T-cell (primary cell): Measurements from ENCODE around the gene MAPK8IP1. TPM values are rescaled to one million over a fixed set of nuclear protein-coding genes. Genes with fewer than 3 reads are reported as not detected.

Experiments used
- ATAC-seq, 4 experiments: fragments of 200-7000 bp in 3 of 4; fragments of 150-1000 bp in 1 of 4; cut with Tn5 transposase; replicated peaks in 1 of 4; 1 replicate in 3 of 4; 2 replicates in 1 of 4; pipeline ENCODE4 v1.10.0; 2021; ENCODE audit warnings: moderate library complexity in 3 of 4, mild to moderate bottlenecking in 2 of 4, moderate number of reproducible peaks in 1 of 4
- CTCF ChIA-PET, 2 donors: fragments of 300-600 bp; sonication (Branson Sonifier 250); formaldehyde crosslinking; loops; one replicate each; lab custom pipeline; 2022; ENCODE audit warnings: antibody characterized with exemption in 2 of 2; lab: Charles Lee
- POLR2A ChIA-PET, 2 donors: fragments of 300-600 bp; sonication (Branson Sonifier 250); formaldehyde crosslinking; loops; one replicate each; lab custom pipeline; 2022; ENCODE audit warnings: antibody characterized with exemption in 2 of 2; lab: Charles Lee
- DNase-seq, 35 experiments: peaks; one replicate each; pipeline versions ENCODE4 v3.0.0 to v3.0.0-alpha.2; 2013 to 2023
- H3K27ac ChIP-seq: one replicate; pipeline ENCODE4 v1.5.1; 2013; ENCODE audit warnings: low read length
- H3K27me3 ChIP-seq, 2 experiments: replicated peaks in 1 of 2; 1 replicate in 1 of 2; 2 replicates in 1 of 2; pipeline versions ENCODE4 v1.6.1 to v1.7.0; 2013; ENCODE audit warnings: low read length in 1 of 2, mixed read lengths in 1 of 2; ENCODE audit not compliant: control insufficient read depth in 2 of 2, insufficient read depth in 2 of 2; ENCODE audit errors: extremely low read depth in 1 of 2
- H3K36me3 ChIP-seq, 2 donors: 1 replicate in 1 of 2; 2 replicates in 1 of 2; pipeline versions ENCODE4 v1.6.1 to v1.7.0; 2013; ENCODE audit warnings: low read length in 1 of 2; ENCODE audit not compliant: control insufficient read depth in 2 of 2, insufficient read depth in 1 of 2; ENCODE audit errors: extremely low read depth in 1 of 2
- H3K4me1 ChIP-seq, 2 experiments: 1 replicate in 1 of 2; 2 replicates in 1 of 2; pipeline versions ENCODE4 v1.6.1 to v1.7.0; 2013; ENCODE audit warnings: low read length in 2 of 2, mixed read lengths in 1 of 2; ENCODE audit not compliant: insufficient read depth in 2 of 2, control insufficient read depth in 1 of 2; ENCODE audit errors: extremely low read depth in 1 of 2
- H3K4me3 ChIP-seq, 2 donors: 1 replicate in 1 of 2; 2 replicates in 1 of 2; pipeline versions ENCODE4 v1.5.1 to v1.7.0; 2013; ENCODE audit warnings: mild to moderate bottlenecking in 2 of 2, low read length in 1 of 2, moderate library complexity in 1 of 2; ENCODE audit not compliant: control insufficient read depth in 1 of 2; ENCODE audit errors: extremely low read depth in 1 of 2
- H3K9me3 ChIP-seq: 2 replicates; pipeline ENCODE4 v1.7.0; 2013
- H3K27ac Mint-ChIP-seq, 2 donors: one replicate each; pipeline ENCODE4 v1.8.0; 2020 to 2021; ENCODE audit warnings: mild to moderate bottlenecking in 2 of 2, mixed read lengths in 2 of 2
- H3K27me3 Mint-ChIP-seq, 2 donors: one replicate each; pipeline ENCODE4 v1.8.0; 2021 to 2022; ENCODE audit warnings: mixed read lengths in 2 of 2
- H3K36me3 Mint-ChIP-seq: one replicate; pipeline ENCODE4 v1.8.0; 2021; ENCODE audit warnings: mixed read lengths
- H3K4me1 Mint-ChIP-seq, 3 donors: one replicate each; pipeline ENCODE4 v1.8.0; 2020 to 2022; ENCODE audit warnings: mixed read lengths in 3 of 3, mild to moderate bottlenecking in 1 of 3
- H3K4me3 Mint-ChIP-seq, 3 donors: one replicate each; pipeline ENCODE4 v1.8.0; 2020 to 2022; ENCODE audit warnings: mild to moderate bottlenecking in 3 of 3, mixed read lengths in 3 of 3, moderate library complexity in 3 of 3
- H3K9me3 Mint-ChIP-seq, 3 donors: one replicate each; pipeline ENCODE4 v1.8.0; 2020 to 2022; ENCODE audit warnings: mixed read lengths in 3 of 3
- WGBS: methylation state at CpG from one replicate; pipeline ENCODE4 v1.1.5; 2013; ENCODE audit warnings: missing lambda C conversion rate; ENCODE audit not compliant: insufficient coverage; 5-methylcytosine and 5-hydroxymethylcytosine counted together
- total RNA-seq, 35 experiments: library from RNA in 6 of 35; stranded (reverse) in 6 of 35; fragments of 120-200 nt in 1 of 35; gene quantifications; one replicate each; pipeline versions ENCODE4 v1.2.1 to v1.2.4 and lab custom pipeline; 2013 to 2026

Gene MAPK8IP1
- total RNA-seq, 5 donors from 2014 or later (not counting 1 experiment from before 2014, with no cell fraction given), result 0.90 to 9.9 (median 1.8) TPM

DNA sequence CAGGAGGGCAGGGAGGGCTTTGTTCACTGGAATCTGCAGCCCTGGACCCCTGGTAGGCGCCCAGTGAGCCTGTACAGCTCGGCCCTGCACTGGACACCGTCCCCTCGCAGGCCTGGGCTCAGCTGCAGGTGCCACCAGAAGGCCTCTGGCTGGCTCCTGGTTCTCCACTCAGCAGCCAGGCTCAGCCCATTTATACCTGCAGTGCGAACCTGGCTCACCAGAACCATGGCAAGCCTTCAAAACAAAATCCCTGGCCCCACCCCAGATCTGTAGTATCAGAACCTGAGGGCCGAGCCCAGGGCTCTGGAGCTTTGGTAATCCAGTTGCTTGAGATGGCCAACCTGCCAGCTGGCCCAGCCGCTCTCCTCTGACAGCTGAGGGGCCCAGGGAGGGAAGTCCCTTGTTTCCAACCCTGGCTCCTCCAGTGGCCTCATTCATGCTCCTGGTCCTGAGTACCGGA, 22.5 kb downstream of the MAPK8IP1 start:
- H3K9me3 ChIP-seq, result no peaks in the 10 kb centered on the region
- ChIA-PET POLR2A (no interaction called here), CTCF (no interaction called here)
- no peak overlapping the region for H3K27ac ChIP-seq
- 85% methylated on average over 8 of the region's 8 CpGs for WGBS
- H3K27me3 Mint-ChIP-seq, result no peaks in the 10 kb centered on the region
- H3K36me3 Mint-ChIP-seq, result peaks cover 4% of the 10 kb centered on the region
- H3K9me3 Mint-ChIP-seq, result no peaks in the 10 kb centered on the region
- H3K4me1 ChIP-seq, result peaks cover 0 to 13% of the 10 kb centered on the region in 2 experiments
- peaks cover 5 to 38% of the 10 kb centered on the region in 2 donors for H3K36me3 ChIP-seq
- DNase-seq (no peak), ATAC-seq (no peak)
- H3K4me3 Mint-ChIP-seq, result no peak overlapping the region
- no peaks in the 10 kb centered on the region for H3K27me3 ChIP-seq
- no peak overlapping the region for H3K27ac Mint-ChIP-seq
- no peak overlapping the region for H3K4me3 ChIP-seq
- H3K4me1 Mint-ChIP-seq, result peaks cover 8 to 10% (median 9%) of the 10 kb centered on the region in 3 donors

DNA sequence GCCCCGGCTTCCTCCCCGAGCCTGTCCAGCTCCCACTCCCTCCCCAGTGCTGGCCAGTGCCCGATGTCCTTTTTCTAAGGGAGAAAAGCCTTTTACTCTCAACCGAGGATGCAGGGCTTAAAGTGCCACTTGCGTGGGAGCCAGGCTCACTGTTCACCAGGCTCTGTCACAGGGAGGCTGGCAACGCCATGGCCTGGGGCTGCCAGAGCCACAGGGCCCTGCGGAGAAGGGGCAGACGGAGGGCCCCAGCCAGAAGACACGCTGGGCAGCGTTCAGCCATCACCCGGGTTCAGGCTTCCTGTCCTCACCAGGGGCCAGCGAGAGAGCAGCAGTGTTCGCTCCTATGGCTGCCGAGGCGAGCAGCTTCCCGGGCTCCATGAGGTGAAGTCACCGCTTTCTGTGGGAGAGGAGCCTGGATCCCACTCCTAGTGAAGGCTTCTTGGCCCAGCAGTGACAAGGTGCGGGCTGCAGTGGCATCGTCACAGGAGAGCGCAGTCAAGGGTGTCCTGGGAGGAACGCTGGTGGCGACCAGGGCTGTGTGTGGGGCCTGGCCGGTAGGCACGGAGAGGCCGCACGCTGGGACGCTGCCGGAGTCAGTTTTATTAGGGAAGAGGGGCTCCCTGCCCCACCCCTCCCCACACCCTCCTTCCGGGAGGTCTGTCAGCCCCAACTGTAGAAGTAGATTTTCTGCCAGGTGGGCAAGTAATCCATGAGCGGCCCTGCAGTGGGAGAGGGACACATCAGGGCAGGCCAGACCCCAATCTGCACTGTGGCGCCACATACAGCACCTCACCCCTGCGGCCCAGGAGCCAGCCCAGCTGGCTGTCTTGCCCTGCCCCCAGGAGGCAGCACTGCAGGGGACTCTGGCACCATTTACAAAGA, 24.4 kb downstream of the MAPK8IP1 start:
- ChIA-PET CTCF (no interaction called here), POLR2A (interaction anchor here in 1 of 2 donors (0.5 kb wide), 1 partner anchor 1796 kb away, joined by 4 read pairs; no protein-coding TSS in a partner anchor)
- Histone ChIP-seq H3K36me3 (peaks cover 19 to 56% of the 10 kb centered on the region in 2 donors), H3K4me1 (peaks cover 0 to 17% of the 10 kb centered on the region in 2 experiments), H3K27ac (no peak overlapping the region), H3K27me3 (no peaks in the 10 kb centered on the region), H3K9me3 (no peaks in the 10 kb centered on the region), H3K4me3 (no peak overlapping the region)
- 90% methylated on average over 23 of the region's 32 CpGs for WGBS
- H3K4me1 Mint-ChIP-seq, result peaks cover 8 to 14% (median 14%) of the 10 kb centered on the region in 3 donors
- H3K9me3 Mint-ChIP-seq, result no peaks in the 10 kb centered on the region
- no peak overlapping the region for H3K4me3 Mint-ChIP-seq
- H3K36me3 Mint-ChIP-seq, result peaks cover 9% of the 10 kb centered on the region
- no peak for DNase-seq
- no peak for ATAC-seq
- H3K27me3 Mint-ChIP-seq, result no peaks in the 10 kb centered on the region
- no peak overlapping the region for H3K27ac Mint-ChIP-seq

DNA sequence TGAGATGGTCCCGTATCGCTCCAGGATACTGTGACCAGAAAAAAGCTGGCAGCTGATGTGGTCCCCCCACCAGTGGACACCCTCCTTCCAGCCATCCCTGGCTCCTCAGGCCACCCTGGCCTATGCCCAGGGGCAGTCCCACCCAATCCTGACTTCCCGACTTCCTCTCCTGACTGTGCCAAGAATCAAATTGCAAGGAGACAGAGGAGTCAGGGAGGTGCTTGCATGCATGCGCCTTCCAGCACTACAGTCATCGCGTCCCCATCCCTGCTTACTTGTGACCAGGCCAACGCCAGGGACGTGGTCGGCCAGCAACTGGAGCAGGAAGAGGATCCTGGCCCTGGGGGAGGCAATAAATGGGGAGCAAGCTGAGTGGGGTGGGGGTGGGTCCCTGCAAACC, 25.2 kb downstream of the MAPK8IP1 start:
- H3K36me3 ChIP-seq, result peaks cover 19 to 64% of the 10 kb centered on the region in 2 donors

DNA sequence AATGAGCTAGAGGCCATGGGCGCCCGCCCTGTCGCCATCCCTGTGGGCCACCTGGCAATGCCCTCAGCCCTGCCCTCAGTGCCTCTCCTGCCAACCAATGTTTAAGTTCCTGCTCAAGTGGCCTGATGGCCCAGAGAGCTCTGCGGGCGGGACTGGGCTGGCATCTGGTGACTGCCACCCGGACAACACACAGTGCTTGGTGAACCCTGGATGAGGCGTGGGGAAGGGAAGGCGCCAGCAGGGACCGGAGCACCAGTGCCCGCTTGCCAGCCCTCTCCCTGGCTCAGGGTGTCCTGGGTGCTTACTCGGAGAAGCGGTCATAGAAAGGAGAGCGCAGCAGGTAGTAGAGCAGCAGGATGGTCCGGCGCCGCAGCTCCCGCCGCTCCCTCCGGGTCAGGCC, 28.1 kb downstream of the MAPK8IP1 start:
- H3K27me3 Mint-ChIP-seq, result no peaks in the 10 kb centered on the region
- ChIA-PET CTCF (no interaction called here), POLR2A (interaction anchor here in 1 of 2 donors (0.7 kb wide), 1 partner anchor 1960 kb away, joined by 4 read pairs; no protein-coding TSS in a partner anchor)

More for the DNA sequence above, 25.2 kb downstream of the MAPK8IP1 start:
- Mint-ChIP-seq H3K27me3 (no peaks in the 10 kb centered on the region), H3K4me1 (peaks cover 9 to 16% (median 16%) of the 10 kb centered on the region in 3 donors), H3K36me3 (peaks cover 14% of the 10 kb centered on the region), H3K4me3 (no peak overlapping the region), H3K9me3 (no peaks in the 10 kb centered on the region), H3K27ac (no peak overlapping the region)
- POLR2A ChIA-PET, result no interaction called here
- Histone ChIP-seq H3K27me3 (no peaks in the 10 kb centered on the region), H3K27ac (no peak overlapping the region), H3K4me1 (peaks cover 0 to 18% of the 10 kb centered on the region in 2 experiments), H3K9me3 (no peaks in the 10 kb centered on the region), H3K4me3 (no peak overlapping the region)
- CTCF ChIA-PET, result no interaction called here
- DNase-seq (no peak), ATAC-seq (no peak)
- 98% methylated on average over 9 of the region's 9 CpGs for WGBS

DNA sequence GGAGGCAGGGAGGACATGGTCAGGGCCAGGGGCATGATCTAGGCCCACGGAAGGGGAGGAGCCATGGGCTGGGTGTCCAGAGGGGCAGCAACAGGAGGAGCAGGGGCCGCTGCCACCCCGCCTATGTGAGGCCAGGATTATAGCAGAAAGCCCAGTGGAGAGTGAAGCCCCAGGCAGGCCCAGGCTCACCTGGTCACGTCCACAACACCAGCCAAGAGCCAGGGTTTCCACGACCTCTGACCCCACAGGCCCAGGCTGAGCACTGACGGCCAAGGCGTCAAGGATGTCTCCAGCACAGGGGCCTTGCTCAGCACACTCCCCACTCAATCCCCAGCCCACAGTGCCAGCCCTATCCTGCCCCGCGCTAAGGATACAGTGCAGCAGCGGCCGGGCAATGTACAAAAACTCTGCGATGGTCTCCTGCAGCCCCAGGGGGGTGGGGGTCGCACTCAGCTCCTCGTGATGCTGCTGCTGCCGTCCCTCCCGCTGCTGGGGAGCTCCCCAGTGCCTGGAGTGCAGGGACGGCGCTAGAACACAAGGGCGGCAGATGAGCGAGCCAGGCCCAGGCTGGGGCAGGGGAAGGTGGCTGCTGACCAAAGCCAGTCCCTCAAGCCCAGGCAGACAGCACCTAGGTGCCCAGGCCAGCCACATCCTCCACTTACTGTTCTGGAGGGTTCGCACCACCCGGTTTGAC, 28.6 kb downstream of the MAPK8IP1 start:
- H3K27me3 Mint-ChIP-seq, result no peaks in the 10 kb centered on the region
- Histone ChIP-seq H3K27me3 (no peaks in the 10 kb centered on the region), H3K36me3 (peaks cover 19 to 70% of the 10 kb centered on the region in 2 donors), H3K27ac (no peak overlapping the region), H3K4me1 (peaks cover 4 to 37% of the 10 kb centered on the region in 2 experiments), H3K9me3 (no peaks in the 10 kb centered on the region), H3K4me3 (no peak overlapping the region)
- H3K4me1 Mint-ChIP-seq, result peaks cover 26 to 40% (median 33%) of the 10 kb centered on the region in 3 donors
- DNase-seq (no peak), ATAC-seq (no peak)
- ChIA-PET CTCF (no interaction called here), POLR2A (interaction anchor here in 1 of 2 donors (0.6 kb wide), 1 partner anchor 9 kb away, joined by 3 read pairs; no protein-coding TSS in a partner anchor)
- no peaks in the 10 kb centered on the region for H3K9me3 Mint-ChIP-seq
- H3K4me3 Mint-ChIP-seq, result no peak overlapping the region
- H3K27ac Mint-ChIP-seq, result peak overlapping the region in 1 of 2 donors; percentile 11
- H3K36me3 Mint-ChIP-seq, result peaks cover 15% of the 10 kb centered on the region
- 93% methylated on average over 22 of the region's 22 CpGs for WGBS

More for the DNA sequence above, 28.1 kb downstream of the MAPK8IP1 start:
- Mint-ChIP-seq H3K27ac (no peak overlapping the region), H3K4me1 (peaks cover 21 to 35% (median 33%) of the 10 kb centered on the region in 3 donors), H3K4me3 (no peak overlapping the region), H3K9me3 (no peaks in the 10 kb centered on the region), H3K36me3 (peaks cover 15% of the 10 kb centered on the region)
- Histone ChIP-seq H3K27ac (no peak overlapping the region), H3K27me3 (no peaks in the 10 kb centered on the region), H3K9me3 (no peaks in the 10 kb centered on the region), H3K36me3 (peaks cover 19 to 72% of the 10 kb centered on the region in 2 donors), H3K4me3 (no peak overlapping the region), H3K4me1 (peaks cover 4 to 31% of the 10 kb centered on the region in 2 experiments)
- DNase-seq, result no peak
- no peak for ATAC-seq
- 97% methylated on average over 11 of the region's 19 CpGs for WGBS

DNA sequence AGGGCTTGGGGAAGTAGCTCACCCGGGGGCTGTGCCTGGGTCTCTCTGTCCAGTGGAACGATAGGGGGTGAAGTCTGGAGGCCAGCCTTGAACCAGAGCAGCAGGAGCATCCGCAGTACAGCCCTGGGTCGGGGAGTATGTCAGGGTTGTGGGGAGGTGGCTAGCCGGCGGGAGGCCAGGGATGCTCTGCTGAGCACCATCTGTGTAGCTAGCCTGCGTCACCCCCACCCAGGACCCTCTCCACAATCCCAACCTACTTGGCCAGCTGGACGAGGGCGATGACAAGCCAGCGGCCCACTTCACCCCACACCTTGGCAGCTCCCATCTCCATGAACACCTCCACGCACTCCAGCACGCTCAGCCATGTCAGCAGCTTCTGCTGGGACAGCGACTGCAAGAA, 30.0 kb downstream of the MAPK8IP1 start:
- Histone ChIP-seq H3K4me1 (peaks cover 4 to 50% of the 10 kb centered on the region in 2 experiments), H3K27me3 (no peaks in the 10 kb centered on the region), H3K27ac (no peak overlapping the region), H3K4me3 (no peak overlapping the region), H3K9me3 (no peaks in the 10 kb centered on the region), H3K36me3 (peaks cover 19 to 57% of the 10 kb centered on the region in 2 donors)
- H3K36me3 Mint-ChIP-seq, result peaks cover 15% of the 10 kb centered on the region
- POLR2A ChIA-PET, result no interaction called here
- H3K4me3 Mint-ChIP-seq, result peak overlapping the region in 1 of 3 donors; percentile 31
- 80% methylated on average over 5 of the region's 13 CpGs for WGBS
- no peak overlapping the region for H3K27ac Mint-ChIP-seq
- ATAC-seq (no peak), DNase-seq (no peak)
- no peaks in the 10 kb centered on the region for H3K27me3 Mint-ChIP-seq
- no peaks in the 10 kb centered on the region for H3K9me3 Mint-ChIP-seq
- CTCF ChIA-PET, result no interaction called here
- peaks cover 37 to 53% (median 46%) of the 10 kb centered on the region in 3 donors for H3K4me1 Mint-ChIP-seq
